HG03060 (cell line): ENCODE data around the gene MAST4.

Experiments
- ATAC-seq: cut with Tn5 transposase; IDR thresholded peaks from one replicate; pipeline ENCODE4 v1.9.1; 2021; ENCODE audit warnings: low read depth, moderate number of reproducible peaks; ENCODE audit not compliant: unreplicated experiment

The MAST4 gene

DNA sequence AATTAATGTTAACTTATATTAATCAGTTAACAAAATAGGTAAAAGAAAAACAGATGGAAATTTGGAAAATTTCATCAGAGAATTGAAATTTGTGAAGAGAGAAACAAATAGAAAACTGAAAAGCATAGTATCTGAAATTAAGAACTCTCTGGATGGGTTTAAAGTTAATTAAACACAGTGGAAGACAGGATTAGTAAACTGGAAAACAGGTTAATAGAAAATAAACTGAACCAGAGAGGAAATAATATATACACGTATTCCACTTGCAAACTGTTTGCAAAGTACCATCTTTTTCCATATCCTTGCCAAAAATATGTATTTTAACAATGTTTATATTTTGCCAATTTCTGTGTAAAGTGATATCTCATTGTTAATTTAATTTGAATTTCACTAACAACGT, 342.9 kb downstream of the MAST4 start:
- no peak for ATAC-seq

GRCh38 chr5:66945389-66946349, 349.5 kb downstream of the MAST4 start:
- peak; percentile 94 for ATAC-seq

GRCh38 chr5:66947458-66947857, 351.3 kb downstream of the MAST4 start:
- ATAC-seq, result no peak

DNA sequence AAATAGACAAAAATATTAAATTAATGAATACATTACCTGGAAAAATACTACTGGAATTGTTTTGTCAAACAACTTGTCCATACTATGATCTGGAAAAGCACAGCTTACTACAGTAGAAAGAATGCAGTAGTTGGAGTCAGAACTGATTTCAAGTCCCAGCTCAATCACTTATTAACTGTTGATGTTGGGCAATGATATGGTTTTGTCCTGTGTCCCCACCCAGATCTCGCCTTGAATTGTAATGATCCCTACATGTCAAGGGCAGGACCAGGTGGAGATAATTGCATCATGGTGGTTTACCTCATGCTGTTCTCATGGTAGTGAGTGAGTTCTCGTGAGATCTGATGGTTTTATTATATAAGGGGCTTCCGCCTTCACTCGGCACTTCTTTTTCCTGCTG, 352.9 kb downstream of the MAST4 start:
- ATAC-seq, result no peak

- ATAC-seq, result no peak
Measured at GRCh38 chr5:66952153-66952552, 356.0 kb downstream of the MAST4 start.

DNA sequence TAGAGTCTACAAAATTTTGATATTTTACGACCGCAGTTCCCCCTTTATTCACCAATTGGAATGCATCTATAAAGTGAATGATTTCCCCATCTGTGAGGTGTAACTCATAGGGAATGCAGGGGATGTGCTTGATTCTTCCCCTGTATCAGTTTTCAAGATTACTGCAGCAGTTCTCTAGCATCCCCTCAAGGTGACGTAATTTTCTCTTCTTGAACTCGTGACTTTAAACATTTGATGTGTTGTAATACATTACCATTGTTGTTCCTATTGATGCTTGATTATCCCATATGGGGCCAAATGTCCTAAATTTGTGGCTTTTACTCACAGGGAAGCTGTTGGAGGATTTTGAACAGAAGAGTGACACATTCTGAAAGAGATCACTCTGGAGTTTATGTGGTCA, 360.2 kb downstream of the MAST4 start:
- no peak for ATAC-seq

DNA sequence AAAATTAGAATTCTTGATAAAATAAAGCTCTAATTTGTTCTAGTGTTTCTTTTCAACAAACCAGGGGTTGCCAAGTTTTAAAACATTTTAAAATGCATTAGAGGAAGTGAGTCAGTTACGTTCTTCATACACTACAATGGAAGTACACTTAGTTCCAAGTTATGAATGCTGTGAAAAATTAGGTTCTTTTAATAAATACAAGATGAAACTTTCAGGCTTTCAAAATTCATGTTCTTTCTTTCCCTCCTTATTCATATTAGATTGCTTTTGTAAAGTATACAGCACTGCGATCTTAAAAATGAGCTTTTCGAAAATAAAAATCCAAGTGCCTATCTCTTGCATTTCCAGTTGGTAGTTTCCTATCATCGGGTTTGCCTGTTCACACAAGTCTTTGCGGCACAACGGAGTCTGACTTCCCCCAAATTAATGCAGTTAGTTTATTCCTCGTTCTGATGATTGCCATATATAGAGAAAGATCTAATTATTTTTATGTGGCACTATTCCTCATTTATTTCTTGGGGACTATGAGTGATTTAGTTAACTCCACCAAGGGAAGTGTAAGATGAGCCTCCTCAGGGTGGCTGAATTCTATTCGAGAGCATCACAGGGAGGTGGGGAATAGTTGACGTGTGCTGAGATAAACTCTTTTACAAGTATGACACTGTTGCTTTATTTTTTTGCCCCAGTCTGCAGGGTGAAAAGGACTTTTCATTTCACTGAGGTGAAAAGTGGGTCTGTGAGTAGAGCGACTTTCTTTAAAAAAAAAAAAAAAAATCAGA, 362.2 kb downstream of the MAST4 start:
- no peak for ATAC-seq

GRCh38 chr5:66958980-66959641, 362.9 kb downstream of the MAST4 start:
- no peak for ATAC-seq

DNA sequence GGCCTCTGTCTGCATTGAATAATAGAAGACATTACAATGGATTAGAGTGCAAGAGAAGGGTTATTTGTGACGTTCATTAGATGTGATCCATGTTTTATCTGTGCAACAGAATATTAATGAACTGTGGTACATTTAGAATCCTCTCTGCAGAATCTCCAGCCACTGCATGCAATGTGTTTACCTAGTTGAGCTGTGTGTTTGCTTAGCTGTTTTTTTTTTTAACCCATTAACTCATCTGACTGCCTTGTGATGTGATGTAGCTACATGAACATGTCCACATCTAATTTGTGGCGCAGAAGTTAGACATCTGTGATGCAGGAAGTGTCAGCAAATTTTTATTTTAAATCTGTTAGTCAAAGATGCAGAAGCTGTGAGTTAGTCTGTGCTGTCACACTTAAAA, 363.5 kb downstream of the MAST4 start:
- no peak for ATAC-seq

DNA sequence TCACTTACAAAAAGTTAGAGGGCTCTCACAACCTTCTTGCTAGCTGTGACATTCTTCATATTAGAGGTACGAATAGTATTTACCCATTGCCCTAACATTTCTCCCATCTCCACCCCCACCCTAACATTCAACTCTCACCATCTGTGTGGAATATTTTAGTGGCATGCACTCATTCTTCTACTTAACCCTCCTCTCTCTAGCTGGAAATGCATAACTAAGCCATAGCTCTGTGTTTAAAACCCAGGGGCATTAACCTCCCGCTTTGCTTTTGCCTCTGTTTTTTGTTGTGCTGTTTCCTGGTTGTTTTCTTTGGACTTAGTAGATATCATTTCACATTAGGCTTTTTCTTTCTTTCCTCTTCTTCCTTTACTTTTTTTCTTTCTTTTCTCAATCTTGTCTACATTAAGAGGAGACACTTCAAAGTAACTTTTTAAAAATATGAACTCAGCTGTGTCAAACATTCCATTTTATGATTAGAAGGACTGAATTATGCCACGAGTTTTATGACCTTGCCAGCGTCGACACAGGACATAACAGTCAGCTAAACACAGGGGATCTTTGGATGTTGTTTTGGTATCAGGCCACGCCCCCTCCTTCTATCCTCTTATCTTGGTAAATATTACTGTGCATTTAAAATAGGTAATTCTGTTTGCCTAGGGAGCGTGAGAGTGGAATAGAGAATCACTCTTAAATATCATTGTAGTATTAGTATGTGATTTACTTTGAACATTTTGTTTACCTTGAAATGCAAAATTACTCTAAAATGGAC, 364.4 kb downstream of the MAST4 start:
- ATAC-seq, result no peak

GRCh38 chr5:66963559-66963971, 367.4 kb downstream of the MAST4 start:
- ATAC-seq, result no peak

DNA sequence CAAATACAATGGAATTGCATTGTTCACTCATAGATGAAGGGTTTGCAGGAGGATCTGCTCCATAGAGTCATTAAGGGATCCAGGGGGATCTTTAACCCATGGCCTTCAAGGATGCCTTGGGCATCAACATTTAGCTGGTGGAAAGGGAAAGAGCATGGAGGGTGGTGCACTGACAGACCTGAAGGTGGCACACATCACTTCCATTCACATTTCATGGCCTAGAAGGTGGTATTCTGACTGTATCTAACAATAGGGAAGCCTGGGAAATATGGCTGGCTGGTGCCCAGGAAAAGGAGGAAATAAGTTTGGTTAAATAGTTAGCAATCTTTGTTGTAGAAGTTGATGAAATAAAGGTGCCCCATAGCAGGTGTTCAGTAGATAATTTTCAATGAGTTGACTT, 370.2 kb downstream of the MAST4 start:
- no peak for ATAC-seq

GRCh38 chr5:66967102-66967501, 370.9 kb downstream of the MAST4 start:
- ATAC-seq, result no peak

DNA sequence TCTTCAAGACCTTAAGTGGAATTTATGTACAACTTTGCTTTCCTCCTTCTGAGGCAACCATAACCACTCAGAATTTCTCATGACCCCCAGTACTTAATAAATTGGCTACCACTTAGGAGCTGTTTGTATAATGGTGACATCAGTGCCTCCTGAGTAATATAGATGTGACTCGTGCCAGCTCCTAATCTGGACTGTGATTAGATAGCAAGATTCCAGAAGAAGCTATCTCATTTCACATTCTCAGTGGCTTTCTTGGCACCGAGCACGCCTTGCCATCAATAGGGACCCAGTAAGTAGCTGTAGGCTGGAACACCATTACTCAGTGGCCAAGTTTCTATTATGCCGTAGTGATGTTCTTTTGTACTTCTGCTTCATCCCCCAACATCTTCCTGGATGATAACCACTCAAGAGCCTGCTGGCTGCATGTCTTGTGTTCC, 371.7 kb downstream of the MAST4 start:
- ATAC-seq, result no peak

GRCh38 chr5:66969484-66969883, 373.3 kb downstream of the MAST4 start:
- ATAC-seq, result no peak

- no peak for ATAC-seq
Measured at GRCh38 chr5:66969963-66970362, 373.8 kb downstream of the MAST4 start.

GRCh38 chr5:66972004-66972403, 375.8 kb downstream of the MAST4 start:
- no peak for ATAC-seq

DNA sequence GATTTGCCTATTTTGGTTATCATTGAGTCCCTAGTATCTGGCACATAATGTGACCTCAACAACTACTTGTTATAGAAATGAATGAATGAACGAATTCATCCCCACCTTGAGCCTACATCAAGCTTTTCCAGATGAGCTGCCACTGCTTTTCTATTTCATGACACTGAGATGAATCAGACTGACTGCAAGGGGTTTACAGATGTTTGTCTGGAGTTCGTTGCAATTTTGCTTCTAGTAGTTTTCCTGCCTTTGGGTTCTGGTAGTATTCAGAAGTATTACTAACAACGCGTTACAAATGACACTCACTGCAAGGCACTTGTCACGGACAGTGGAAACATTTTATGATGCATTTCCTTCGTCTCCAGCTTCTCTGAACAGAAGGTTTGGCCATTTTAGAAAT, 378.1 kb downstream of the MAST4 start:
- ATAC-seq, result no peak

- no peak for ATAC-seq
Measured at GRCh38 chr5:66976108-66976507, 379.9 kb downstream of the MAST4 start.

DNA sequence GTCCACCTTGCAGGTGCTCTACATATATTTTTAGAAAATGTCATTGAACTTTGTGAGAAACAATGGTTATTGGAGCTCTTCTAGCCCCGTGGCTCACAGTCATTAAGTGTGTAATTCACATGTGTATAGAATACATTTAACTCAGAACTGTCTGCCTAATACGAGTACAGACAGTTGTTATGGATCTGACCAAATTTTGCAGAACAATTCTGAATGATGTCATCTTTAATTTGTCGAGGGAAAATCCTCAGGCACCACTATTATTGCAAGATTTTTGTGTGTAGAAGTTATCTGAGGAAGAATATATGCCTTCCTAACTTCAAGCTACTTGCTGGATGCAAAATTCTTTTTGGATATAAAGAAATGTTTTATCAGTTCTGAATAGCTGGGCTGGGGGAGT, 383.5 kb downstream of the MAST4 start:
- ATAC-seq, result no peak
